ENCODE measurements around the gene DSE.

DSE gene

DNA sequence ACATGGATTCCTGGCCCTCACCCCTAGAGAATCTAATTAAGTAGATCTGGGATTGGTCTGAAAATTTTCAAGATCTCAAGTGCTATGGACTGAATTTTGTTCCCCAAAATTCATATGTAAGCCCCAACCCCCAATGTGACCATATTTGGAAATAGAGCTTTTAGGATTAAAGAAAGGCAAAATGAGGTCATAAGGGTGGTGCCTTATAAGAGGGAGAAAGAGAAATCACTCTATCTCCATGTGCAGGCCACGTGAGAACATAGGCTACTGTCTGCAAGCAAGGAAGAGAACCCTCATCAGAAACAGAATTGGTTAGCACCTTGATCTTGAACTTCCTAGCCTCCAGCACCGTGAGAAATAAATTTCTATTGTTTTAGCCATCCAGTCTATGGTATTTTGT is 8.5 kb upstream of the DSE start:
- no peak for DNase-seq

DNA sequence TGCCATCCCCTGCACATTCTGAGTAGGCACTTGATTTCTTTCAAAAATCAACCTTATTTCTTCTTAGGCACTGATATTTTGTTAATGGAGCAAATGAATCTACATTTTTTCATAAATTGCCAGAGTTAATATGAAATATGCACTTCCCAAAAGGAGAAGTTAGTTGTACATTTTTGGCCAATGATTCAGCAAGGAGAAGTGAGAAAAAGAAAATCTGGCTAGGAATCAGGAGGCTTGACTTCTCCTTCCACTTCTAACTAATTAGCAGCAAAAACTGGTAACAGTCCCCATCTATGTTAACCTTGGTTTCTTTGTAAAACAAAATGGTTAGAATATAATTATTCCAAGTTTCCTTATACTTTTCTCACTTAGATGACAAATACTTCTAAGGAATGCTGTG is 7.0 kb upstream of the DSE start:
- no peak for DNase-seq

DNA sequence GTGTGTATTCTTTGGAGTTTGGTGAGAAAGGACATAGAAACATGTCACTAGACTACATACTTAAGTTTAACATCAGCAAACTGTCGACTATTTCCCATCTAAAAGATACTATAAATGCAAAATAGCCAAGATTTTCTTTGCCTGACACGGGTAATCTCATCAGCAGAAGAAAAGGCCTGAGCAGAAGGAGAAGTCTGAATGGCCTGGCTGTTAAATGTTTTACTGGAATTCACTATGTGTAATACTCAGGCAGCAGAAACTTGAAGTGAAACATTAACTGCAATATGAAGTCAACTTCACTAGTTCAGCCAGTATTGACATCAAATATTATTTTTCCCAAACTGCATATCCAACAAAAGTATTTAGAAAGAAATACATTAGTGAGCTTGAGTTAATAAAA is 6.4 kb upstream of the DSE start:
- DNase-seq, result no peak

DNA sequence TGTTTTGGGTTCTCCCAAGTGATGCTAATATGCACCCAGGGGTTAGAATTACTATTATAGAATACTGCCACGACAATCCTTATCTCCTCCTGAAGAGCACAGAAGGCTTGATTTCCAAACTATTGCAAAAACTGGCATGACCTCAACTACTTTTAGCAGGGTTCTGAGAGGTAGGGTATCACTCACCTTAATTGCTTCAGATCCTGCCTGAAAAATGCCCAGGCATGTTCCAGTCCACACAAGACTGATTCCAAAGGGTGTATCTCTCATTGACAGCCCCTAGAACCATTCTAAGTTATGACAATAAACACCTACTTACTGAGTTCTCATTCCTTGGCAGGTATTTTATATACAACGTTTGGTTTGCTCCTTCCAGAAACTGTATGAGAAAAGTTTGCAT is 5.0 kb upstream of the DSE start:
- DNase-seq, result no peak

DNA sequence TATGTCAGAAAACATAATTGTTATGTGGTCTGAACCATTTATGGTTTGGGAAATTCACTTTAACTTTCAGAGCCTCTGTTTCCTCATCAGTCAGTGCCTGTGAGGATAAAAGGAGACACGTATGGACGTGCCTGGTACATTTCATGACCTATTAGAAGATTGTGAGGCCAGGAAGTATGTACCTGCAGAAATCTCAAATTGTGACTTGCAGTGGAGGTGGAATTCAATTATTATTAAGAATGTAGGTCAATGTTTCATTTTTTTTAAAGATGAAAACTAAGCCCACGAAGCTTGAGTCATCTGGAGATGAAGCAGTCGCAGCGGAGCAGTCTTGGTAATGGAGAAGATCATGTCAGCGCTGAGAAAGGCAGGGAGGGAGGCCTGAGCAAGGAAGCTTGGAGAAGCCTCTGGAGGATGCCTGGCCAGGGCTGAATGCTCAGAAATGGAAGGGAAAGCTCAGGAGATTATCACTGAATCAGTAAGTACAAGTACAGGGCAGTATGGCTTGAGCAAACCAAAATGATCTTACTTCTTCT is 3.9 kb upstream of the DSE start:
- no peak for DNase-seq

DNA sequence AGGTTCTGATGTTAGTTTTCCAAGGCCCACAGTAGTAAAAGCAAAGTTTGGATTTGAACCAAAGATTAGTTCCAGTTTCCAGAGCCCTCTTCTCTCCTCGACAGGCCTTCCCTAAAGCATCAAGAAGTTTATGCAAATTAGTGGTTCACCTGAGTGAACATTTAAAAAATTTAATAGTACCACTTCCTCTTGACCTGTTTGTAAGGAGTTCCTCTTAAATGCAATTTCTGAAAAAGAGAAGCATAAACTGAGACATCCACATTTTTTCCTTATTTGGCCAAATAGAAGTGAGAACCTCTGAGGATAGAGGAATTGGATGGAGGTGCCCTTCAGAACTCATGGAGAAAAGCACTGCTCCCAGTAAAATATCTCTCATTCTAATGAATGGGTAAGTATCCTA is 1.2 kb upstream of the DSE start:
- no peak for DNase-seq

DNA sequence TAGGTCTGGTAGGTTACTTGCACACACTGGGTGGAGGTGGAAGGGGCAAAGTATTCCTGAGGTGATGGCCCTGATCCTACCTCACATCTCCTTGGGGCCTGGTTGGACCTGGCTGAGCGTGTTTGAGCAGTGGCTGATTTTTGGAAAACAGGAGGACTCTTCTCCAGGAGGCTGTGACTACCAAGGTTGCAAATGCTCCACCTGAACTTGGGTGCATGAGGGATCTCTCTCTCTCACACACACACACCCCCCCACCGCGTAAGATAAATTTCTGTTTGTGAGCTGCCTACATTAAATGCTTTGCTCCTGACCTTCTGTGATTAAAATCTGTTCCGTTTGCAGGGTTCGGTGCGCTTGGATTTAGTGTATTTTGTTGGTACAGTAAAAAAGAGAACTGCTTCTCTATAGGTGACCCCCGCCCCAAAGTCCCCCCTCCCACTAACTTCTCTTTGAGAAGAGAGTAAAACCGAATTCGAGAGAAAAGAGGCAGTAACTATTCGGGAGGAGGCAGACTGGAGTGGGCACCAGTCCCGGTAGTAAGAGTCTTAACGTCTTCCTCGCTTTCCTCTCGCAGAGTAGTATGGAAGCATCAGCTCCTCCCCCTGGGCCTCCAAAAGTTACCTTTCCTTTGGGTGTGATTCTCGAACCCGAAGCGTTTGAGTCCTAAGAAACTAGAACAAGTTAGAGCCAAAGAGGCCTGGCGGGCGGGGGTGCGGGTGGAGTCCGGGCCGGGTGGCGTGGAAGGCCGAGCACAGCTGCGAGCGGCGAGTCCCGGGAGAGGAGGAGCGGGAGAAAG is 585 bp upstream of the DSE start:
- no peak for DNase-seq

DNA sequence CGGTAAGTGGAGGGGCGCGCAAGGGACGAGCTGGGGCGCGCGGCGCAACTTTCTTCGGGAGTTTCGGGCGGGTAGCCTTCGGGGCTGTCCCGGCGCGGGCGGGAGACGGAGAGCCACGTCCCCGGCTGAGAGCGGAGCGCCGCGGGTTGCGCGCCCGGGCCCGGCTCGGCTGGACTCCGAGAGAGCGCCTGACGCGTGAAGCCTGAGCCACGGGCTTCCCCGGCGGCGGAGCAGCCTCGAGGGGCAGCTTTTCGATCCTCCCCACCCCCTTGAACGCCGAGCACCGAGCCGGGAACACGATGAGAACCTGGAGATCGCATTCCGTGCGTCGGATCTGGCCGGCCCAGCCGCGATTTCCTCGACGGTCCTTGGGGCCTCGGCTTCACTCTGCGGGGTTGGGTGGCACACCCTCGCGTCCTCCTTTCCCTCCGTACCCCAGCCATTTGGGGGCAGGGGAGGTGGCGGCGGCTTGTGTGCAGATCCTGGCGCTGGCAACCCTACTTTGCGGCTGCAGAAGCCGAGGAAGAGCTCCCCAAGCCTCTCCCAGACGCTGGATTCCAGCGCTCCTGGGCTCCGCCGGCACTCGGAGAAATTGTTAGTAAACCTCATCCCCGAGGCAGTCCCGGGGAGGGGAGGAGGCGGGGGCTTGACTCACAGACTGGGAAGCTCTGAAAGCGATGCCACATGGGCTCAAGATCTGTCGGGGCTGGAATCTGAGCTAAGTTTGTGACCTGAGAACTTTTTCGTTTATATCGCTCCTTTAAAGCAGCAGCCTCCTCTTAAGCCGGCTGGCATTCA is 572 bp downstream of the DSE start:
- peak; percentile 56 for DNase-seq

DNA sequence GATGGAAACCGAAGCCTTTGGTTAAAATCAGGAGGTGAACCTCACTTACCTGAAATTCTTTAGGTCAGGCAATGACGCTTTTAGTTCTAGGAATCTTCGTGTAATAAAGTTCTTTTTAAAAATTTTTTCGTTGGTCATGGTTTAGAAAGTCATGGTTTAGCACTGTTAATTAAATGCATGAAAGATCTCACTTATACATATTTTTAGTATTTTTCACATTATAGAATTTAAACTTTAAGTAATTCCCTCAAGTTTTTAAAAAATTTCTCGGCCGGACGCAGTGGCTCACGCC is 1.1 kb downstream of the DSE start:
- no peak for DNase-seq

DNA sequence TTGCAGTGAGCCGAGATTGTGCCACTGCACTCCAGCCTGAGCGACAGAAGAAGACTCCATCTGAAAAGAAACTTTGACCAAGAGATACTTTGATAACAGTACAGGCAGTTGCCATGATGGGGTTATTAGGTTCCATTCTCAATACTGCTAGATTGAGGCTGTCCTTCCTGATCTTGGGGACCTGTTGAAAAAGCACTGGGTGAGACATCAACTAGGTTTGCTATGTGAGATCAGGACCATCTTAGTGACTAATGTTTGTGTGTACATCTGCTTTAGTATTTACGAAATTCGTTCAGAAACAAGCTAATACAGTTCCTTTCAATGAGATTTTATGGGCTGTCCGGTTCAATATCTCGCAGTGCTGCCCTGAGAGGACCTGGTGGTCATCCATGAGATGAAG is 2.6 kb downstream of the DSE start:
- DNase-seq, result no peak

DNA sequence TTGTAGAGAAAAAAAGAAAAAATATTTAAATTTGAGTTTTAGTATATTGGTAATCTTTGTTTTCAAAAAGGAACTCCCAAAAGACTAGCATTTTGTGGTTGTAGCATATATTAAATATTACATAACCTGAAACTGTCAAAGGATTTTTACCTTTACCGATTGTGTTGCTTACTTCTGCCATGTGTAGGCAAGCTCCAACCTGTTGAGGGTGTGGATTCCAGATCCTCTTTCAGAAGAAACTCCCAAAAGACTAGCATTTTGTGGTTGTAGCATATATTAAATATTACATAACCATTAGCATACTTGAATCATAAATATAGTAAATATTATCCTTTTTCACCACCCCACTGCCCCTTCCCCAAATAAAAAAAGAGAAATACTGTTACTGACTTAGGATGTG is 3.2 kb downstream of the DSE start:
- no peak for DNase-seq

DNA sequence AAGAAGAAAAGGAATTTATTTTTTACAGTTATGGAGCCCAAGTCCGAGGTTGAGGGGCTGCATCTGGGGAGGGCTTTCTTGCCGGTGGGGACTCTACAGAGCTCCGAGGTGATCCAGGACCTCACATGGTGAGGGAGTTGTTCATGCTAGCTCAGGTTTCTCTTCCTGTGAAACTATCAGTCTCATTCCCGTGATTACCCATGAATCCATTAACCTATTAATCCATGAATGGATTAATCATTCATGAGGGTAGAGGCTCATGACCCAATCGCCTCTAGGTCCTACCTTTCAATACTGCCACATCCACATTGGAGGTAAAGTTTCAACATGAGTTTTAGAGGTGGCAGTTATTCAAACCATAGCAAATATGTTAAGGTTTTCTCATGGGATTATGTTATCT is 3.8 kb downstream of the DSE start:
- no peak for DNase-seq

DNA sequence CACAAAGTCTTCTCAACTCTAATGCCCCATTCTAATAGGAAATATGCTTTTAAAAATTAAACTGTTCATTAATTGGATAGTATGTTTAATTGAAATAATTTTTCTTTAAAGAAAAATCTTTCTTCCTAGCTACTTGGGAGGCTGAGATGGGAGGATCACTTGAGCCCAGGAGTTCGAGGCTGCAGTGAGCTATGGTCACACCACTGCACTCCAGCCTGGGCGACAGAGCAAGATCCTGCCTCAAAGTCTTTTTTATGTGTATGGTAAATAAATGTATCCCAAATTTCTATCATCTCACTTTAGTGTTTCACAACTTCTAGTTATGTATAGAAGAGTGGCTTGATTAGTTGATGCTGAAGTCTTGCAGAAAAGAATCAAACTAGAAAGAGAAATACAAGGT is 4.5 kb downstream of the DSE start:
- DNase-seq, result no peak

DNA sequence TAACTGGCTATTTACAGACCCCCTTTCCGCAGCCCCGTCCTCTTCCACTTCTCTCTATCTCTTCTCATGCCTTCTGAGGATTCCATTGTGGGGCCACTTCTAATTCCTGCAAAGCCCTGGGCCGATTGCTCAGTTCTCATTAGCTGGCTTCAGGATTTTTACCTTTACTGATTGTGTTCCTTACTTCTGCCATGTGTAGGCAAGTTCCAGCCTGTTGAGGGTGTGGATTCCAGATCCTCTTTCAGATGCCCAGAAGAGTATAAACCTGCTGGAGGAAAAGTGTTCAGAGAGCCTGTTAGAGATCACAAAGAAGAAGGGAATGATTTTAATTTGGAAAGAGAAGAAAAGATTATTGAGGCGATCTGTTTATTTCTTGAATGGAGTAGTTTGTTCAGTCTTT is 5.4 kb downstream of the DSE start:
- DNase-seq, result no peak

DNA sequence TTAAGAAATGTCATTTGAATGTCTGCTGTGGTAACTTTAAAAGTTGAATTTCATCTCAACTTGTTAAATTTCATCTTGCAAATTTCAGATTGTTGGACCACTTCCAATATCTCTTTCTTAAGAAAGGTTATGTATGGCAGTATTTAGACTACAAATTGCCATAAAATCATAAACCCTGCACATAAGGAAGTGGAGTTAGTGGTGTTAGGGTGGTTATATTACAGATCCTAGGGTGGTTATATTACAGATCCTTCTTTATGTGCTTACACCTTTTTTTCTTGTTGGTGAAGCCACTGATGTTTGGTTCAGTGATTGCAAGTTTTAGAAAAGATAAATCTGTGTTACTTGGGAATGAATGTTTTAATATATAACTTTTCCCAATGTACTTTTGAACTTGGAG is 9.0 kb downstream of the DSE start:
- DNase-seq, result no peak

DNA sequence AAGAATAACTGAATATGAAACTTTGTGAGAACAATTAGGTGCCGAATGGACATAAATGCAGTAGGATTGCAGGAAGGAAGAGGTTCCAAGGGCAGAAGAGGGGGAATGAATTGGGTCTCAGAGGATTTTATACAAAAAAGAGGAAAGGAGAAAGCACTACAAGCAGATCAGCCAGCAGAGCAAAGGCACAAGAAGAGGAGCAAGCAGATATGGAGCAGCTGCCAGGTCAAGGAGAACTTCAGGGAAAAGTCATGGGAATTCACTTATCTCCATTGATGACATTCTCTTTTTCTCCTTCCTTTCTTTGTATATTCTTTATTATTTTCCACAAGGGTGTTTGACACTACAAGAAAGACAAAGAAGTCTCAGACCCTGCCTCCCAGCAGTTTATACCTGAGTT is 9.6 kb downstream of the DSE start:
- no peak for DNase-seq

DNA sequence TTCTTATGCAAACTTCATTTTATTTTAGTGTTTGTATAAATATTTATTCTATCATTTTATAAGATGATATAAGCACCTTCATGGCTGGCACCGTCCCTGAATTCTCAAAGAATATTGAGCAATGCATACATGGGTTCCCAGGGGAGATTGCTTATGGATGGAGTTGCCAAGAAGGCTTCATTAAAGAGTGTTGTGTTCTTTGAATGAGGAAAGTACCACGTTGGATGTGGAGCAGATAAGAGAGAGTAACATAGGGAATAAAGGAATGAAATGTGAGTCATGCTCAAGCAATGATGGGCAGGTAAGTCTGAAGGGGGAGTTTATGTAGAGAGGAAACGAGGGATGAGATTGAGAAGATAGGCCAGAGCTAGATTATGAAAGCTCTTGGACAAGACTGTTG is 10.3 kb downstream of the DSE start:
- DNase-seq, result no peak

DNA sequence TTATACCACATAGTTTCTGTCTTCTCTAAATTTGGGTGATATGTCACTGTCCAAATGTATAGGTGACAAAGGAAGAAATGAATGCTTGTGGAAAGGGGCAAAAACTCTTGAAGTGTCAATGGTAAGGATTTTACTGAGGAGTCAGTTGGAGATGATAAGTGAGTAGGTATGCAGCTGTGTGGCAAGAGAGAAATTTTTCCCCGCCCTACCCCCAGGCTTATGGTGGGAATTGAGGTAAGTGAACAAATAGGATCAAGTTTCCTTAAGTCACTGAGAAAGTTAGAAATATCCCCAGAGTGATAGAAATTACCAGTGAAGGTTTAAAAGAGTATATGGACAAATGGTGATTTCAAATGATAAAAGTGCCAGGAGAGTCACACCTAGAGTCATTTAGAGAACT is 11.8 kb downstream of the DSE start:
- DNase-seq, result no peak

DNA sequence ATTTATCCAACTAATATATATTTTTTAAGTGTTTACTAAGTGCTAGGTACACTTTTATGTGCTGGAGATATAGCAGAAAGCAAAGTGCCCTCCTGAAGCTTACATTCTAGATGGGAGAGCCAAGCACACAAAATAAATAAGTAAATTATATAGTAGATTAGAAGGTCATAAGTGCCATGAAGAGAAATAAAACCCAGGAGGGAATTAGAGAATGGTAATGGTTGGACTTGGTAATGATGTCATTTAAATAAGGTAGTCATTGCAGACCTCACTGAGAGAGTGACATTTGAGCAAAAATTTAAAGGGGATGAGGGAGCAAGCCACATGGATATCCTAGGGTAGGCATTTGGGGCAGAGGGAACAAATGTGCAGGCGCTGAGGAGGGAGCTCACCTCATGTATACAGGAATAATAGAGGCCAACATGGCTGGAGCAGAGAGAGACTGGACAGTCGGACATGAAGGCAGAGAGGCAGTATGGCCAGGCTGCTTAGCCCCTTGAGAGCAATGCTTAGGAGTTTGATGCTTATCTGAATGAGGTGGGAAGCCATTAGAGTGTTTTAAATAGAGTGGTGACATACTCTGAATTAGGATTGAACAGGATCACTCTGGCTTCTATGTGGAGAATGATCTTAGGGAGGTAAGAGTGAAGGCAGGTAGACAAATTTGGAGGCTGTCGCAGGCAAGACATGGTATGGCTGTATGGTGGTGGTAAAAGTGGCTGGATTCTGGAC is 14.1 kb downstream of the DSE start:
- no peak for DNase-seq

DNA sequence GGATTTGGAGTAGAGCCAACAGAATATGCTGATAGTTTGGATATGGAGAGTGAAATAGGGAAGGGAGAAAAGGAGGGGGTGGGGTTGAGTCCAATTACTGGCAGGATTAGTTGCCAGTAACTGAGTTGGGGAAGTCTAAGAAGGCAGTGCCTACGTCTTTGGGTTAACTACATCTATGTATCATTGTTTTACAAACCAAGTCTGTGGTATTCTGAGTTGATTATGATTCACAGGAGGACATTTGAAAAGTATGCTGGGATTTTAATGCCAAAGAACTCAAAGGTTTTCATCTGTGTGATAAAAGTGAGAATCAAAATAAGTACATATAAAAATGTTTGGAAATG is 14.7 kb downstream of the DSE start:
- DNase-seq, result no peak

DNA sequence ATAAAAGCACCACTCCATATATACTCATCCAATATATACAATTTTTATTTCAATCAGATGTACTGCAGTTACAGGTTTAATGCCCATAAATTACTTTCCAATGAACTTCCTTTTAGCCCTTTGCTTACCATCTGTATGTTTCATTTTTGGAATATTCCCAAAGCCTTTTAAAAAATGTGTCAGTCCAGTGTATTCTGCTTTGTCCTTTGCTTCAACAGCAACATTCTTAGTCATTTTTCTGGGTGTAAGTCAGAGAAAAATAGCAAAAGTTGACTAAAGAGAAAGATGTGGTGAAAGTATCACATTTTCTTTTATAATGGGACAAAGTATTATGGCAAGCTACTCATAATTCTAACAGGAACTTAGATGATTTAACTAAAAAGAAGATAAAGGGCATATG is 15.2 kb downstream of the DSE start:
- no peak for DNase-seq

DNA sequence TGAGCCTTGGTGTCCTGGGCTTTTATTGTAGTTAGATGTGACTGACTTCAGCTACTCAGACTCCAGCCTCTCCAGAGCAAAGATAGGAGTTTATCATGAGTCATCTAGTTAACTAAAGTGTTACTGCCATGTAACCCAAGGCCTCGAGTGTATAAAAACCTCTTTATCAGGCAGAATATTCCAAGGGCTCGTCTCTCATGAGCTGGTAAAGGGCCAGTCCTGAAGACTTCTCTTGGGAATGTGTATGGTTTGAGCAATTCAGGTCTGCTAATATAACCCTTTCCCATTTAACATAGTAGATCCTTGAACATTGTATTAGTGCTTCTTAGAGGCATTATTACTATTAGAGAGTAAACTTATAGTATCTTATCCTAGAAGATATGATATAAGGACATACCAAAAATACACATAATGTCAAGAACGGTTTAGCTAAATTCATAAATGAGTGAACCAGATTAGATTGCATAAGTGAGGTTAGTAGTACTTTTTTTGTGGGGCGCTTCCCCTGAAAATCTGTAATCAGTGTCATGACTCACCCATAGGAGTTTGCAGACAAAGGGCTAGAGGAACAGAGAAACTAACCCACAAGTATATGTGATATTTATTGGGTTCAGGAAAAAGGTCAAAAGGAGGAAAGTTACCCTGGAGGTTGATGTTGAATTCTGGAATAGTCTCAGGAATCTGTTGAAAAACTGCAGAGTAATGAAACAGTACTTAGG is 16.0 kb downstream of the DSE start:
- DNase-seq, result no peak

DNA sequence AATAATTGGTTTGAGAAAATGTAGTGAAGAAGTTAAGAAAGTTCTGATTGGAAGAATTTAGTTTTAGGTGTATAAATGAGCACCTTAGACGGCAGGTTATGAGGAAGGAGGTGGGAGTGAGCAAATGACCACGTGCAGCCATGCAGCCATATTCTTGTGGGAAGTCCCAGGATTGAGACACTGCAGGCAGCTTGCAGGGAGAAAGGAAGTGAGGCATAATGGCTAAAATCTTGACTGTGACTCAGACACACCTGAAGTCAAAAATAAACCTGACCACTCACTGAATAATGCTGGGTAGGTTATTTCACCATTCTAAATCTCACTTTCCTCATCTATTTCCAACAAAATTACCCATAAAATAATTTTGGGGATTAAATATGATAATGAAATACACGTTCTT is 16.6 kb downstream of the DSE start:
- DNase-seq, result no peak

Measured in 8988T (cell line).